ENCODE measurements around the gene RSL24D1. TPM values are rescaled to one million over a fixed set of nuclear protein-coding genes. Genes with fewer than 3 reads are reported as not detected.

RSL24D1 gene
- total RNA-seq (2022; extraction: Qiagen RNA extraction; ENCODE audit: low read depth) = 87.0 to 125 TPM (median 101 TPM) in 5 replicates

DNA sequence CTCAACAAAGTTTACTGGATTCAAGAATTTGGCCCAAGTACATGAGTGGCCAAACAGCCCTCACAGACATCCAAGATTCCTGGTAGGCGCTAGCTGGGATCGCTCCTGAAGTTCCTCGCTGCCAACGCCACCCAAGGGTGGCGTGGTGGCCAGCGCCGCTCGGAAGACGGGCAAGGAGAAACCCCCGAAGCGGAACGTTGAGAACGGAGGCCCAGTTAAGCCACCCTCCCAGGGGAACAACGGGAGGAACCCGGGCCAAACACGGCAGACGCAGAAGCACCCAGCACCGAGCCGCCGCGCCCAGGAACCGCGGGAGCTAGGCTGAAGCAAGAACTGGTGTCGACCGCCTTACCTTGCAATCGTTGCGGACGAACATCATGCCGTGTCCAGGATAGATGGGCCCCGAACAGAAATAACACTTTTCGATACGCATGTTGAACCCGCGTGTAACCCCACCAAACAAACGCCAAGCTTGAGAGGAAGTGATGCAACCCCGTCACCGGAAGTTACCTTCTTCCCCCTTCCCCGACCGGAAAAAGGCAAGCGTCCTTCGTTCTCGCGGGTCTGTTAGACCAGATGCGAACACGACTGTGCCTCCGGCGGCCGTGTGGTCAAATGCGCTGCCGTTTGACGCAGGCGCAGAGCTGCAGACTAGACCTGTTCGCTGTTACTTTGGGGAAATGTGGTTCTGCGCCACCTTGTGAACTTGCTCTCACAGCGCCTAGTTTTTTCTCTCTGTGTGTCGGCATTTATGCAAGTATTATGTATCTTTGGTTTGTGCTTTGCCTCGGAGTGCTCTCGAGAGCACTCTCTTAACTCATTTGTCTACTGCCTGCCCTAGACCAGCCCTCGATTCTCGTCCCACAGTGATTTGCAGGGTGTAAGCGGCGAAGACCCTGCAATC lies at the start of gene RSL24D1:
TSS of gene RSL24D1 (minus strand) at position 484 of the 904 bp plus-strand sequence. CDS start at position 433, 51 bp downstream.

Other genes starting within 250 kb of the RSL24D1 start
- gene RAB27A, start 92.9 kb upstream of the RSL24D1 start, total RNA-seq (2022; extraction: Qiagen RNA extraction; ENCODE audit: low read depth) = 8.7 to 12.2 TPM (median 10.9 TPM) in 5 replicates
- gene PIGBOS1, start 122.2 kb upstream of the RSL24D1 start, total RNA-seq (2022; extraction: Qiagen RNA extraction; ENCODE audit: low read depth) = 20.7 to 29.6 TPM (median 26.5 TPM) in 5 replicates
- 12.6 to 17.0 TPM (median 13.2 TPM) in 5 replicates for gene PIGB, start 122.3 kb upstream of the RSL24D1 start, total RNA-seq (2022; extraction: Qiagen RNA extraction; ENCODE audit: low read depth)
- gene CCPG1, start 211.4 kb upstream of the RSL24D1 start, total RNA-seq (2022; extraction: Qiagen RNA extraction; ENCODE audit: low read depth) = 35.1 to 39.0 TPM (median 37.9 TPM) in 5 replicates
- 3.0 to 5.4 TPM (median 3.8 TPM) in 5 replicates for gene PIERCE2, start 211.6 kb upstream of the RSL24D1 start, total RNA-seq (2022; extraction: Qiagen RNA extraction; ENCODE audit: low read depth)